ENCODE data around the gene MYCBP2. TPM values are rescaled to one million over a fixed set of nuclear protein-coding genes. Genes with fewer than 3 reads are reported as not detected.
A peak's percentile ranks its signal among the peaks of the same experiment; 100 is the strongest.

Gene MYCBP2
- total RNA-seq (100 to 1,000 TPM in 2 of 4 donors, 10 to 100 TPM in 2; 93.5 to 130 (median 100) TPM), polyA plus RNA-seq (10 to 100 TPM in 1 of 3 donors, 1 to 10 TPM in 2; 3.7 to 36.7 (median 7.2) TPM)

GRCh38 chr13:77326905-77327604 lies at the start of gene MYCBP2:
TSS of gene MYCBP2 (minus strand) at chr13:77327094. CDS start at chr13:77326775, 319 bp downstream.
- no peaks in the 10 kb centered on the region for H3K9me3 ChIP-seq
- intact Hi-C loops (cut with DNase I), result loop anchor here (5.0 to 10.0 kb wide), 2 partner anchors 150 to 332 kb away; partner anchors contain the start of gene CLN5
- no peaks in the 10 kb centered on the region for H3K36me3 ChIP-seq
- peaks cover 3 to 56% (median 44%) of the 10 kb centered on the region in 4 donors for H3K4me1 ChIP-seq
- TF ChIP-seq CTCF (IDR thresholded peaks at IDR 0.05), result peak in 1 of 4 experiments; percentile 4
- TF ChIP-seq POLR2AphosphoS5 (IDR thresholded peaks at IDR 0.05), result peak; percentile 99
- peak; percentile 94 to 97 for TF ChIP-seq POLR2A (IDR thresholded peaks at IDR 0.05)
- peak in 1 of 4 donors; percentile 83 for TF ChIP-seq EP300 (IDR thresholded peaks at IDR 0.05)
- H3K27me3 ChIP-seq, result no peaks in the 10 kb centered on the region
- DNase-seq, result peak; percentile 98
- WGBS, 2 donors, result 1 to 2% methylated on average over 35 of the region's 35 CpGs
- peak within 1 kb of the TSS; percentile 82 to 90 (median 85) for H3K4me3 ChIP-seq
- H3K27ac ChIP-seq, result peak within 1 kb of the TSS; percentile 89 to 94 (median 91)

GRCh38 chr13:77375560-77376108 lies 48.7 kb upstream of the MYCBP2 start:
- WGBS, 2 donors, result 83 to 98% methylated on average over 1 of the region's 1 CpG
- intact Hi-C loops (cut with DNase I), result no loop called here
- DNase-seq, result no peak
- TF ChIP-seq CTCF (IDR thresholded peaks at IDR 0.05), result no peak
- TF ChIP-seq POLR2A (IDR thresholded peaks at IDR 0.05), result no peak
- no peak for TF ChIP-seq EP300 (IDR thresholded peaks at IDR 0.05)
- H3K27ac ChIP-seq, result no peak overlapping the region
- no peaks in the 10 kb centered on the region for H3K9me3 ChIP-seq
- H3K36me3 ChIP-seq, result no peaks in the 10 kb centered on the region
- no peak overlapping the region for H3K4me3 ChIP-seq
- H3K4me1 ChIP-seq, result no peaks in the 10 kb centered on the region
- no peaks in the 10 kb centered on the region for H3K27me3 ChIP-seq

- no peak for DNase-seq
- Histone ChIP-seq H3K9me3 (no peaks in the 10 kb centered on the region), H3K4me3 (no peak overlapping the region), H3K27ac (no peak overlapping the region), H3K27me3 (no peaks in the 10 kb centered on the region), H3K4me1 (no peaks in the 10 kb centered on the region), H3K36me3 (no peaks in the 10 kb centered on the region)
- intact Hi-C loops (cut with DNase I), result no loop called here
- 54 to 72% methylated on average over 2 of the region's 2 CpGs for WGBS, 2 donors
- no peak for TF ChIP-seq EP300 (IDR thresholded peaks at IDR 0.05)
- TF ChIP-seq POLR2A (IDR thresholded peaks at IDR 0.05), result no peak
These were observed 47.9 kb upstream of the MYCBP2 start for GRCh38 chr13:77374786-77375185.

GRCh38 chr13:77374339-77374738 lies 47.4 kb upstream of the MYCBP2 start:
- Histone ChIP-seq H3K27ac (no peak overlapping the region), H3K4me1 (no peaks in the 10 kb centered on the region), H3K9me3 (no peaks in the 10 kb centered on the region), H3K36me3 (no peaks in the 10 kb centered on the region), H3K27me3 (no peaks in the 10 kb centered on the region), H3K4me3 (no peak overlapping the region)
- WGBS, 2 donors, result 59 to 69% methylated on average over 1 of the region's 1 CpG
- no peak for DNase-seq
- intact Hi-C loops (cut with DNase I), result no loop called here
- TF ChIP-seq POLR2A (IDR thresholded peaks at IDR 0.05), result no peak
- TF ChIP-seq POLR2AphosphoS5 (IDR thresholded peaks at IDR 0.05), result no peak
- no peak for TF ChIP-seq EP300 (IDR thresholded peaks at IDR 0.05)
- no peak for TF ChIP-seq CTCF (IDR thresholded peaks at IDR 0.05)

GRCh38 chr13:77373502-77373901 lies 46.6 kb upstream of the MYCBP2 start:
- Histone ChIP-seq H3K36me3 (no peaks in the 10 kb centered on the region), H3K27ac (no peak overlapping the region), H3K9me3 (no peaks in the 10 kb centered on the region), H3K4me3 (no peak overlapping the region), H3K4me1 (no peaks in the 10 kb centered on the region), H3K27me3 (no peaks in the 10 kb centered on the region)
- 72 to 75% methylated on average over 1 of the region's 1 CpG for WGBS, 2 donors
- no peak for DNase-seq
- TF ChIP-seq EP300 (IDR thresholded peaks at IDR 0.05) (no peak), CTCF (IDR thresholded peaks at IDR 0.05) (no peak), POLR2A (IDR thresholded peaks at IDR 0.05) (no peak), POLR2AphosphoS5 (IDR thresholded peaks at IDR 0.05) (no peak)
- intact Hi-C loops (cut with DNase I), result no loop called here

Data from sigmoid colon (tissue), 7 donors.